Pancreas (tissue), 10 donors: ENCODE results near the gene CNOT4. TPM values are rescaled to one million over a fixed set of nuclear protein-coding genes. Genes with fewer than 3 reads are reported as not detected.

Source experiments
- ATAC-seq, 4 donors: fragments of 200-7000 bp; cut with Tn5 transposase; one replicate each; pipeline versions ENCODE4 v1.8.0 to v1.9.1; 2020; ENCODE audit warnings: mild to moderate bottlenecking in 4 of 4, moderate library complexity in 4 of 4
- DNase-seq, 6 donors: peaks; one replicate each; pipeline ENCODE4 v3.0.0-alpha.2; 2020
- FAIRE-seq: peaks from 2 replicates; lab custom pipeline; 2012; peaks lifted over from hg19 to GRCh38; lab: Jason Lieb, UNC
- H3K27ac ChIP-seq, 4 donors: fragments of 200-600 bp; sonication (generic); 1 replicate in 3 of 4; 2 replicates in 1 of 4; pipeline versions ENCODE4 v1.5.0 to v1.8.0; 2020
- H3K27me3 ChIP-seq, 4 donors: fragments of 200-600 bp; one replicate each; pipeline ENCODE4 v1.8.0; 2021
- H3K36me3 ChIP-seq, 3 donors: fragments of 200-600 bp; sonication (generic) in 1 of 3; one replicate each; pipeline versions ENCODE4 v1.5.0 to v1.8.0; 2020 to 2021
- H3K4me1 ChIP-seq, 3 donors: fragments of 200-600 bp; one replicate each; pipeline ENCODE4 v1.8.0; 2021
- H3K4me3 ChIP-seq, 4 donors: fragments of 200-600 bp; sonication (generic) in 2 of 4; one replicate each; pipeline versions ENCODE4 v1.5.0 to v1.8.0; 2020 to 2021
- H3K9me3 ChIP-seq, 4 donors: fragments of 200-600 bp; one replicate each; pipeline ENCODE4 v1.8.0; 2021
- CTCF ChIP-seq, 4 donors: fragments of 200-600 bp; sonication (generic) in 3 of 4; IDR thresholded peaks; one replicate each; pipeline versions ENCODE4 v1.5.0 to v1.8.0; 2021; ENCODE audit warnings: antibody characterized with exemption in 4 of 4
- WGBS, 2 donors: extraction: QIAGEN DNeasy Blood & Tissue Kit; methylation state at CpG; one replicate each; pipeline ENCODE4 v1.1.7; 2013; 5-methylcytosine and 5-hydroxymethylcytosine counted together
- intact Hi-C, 3 donors: fragments of 100-400 bp; cut with DNase I; formaldehyde crosslinking; loops; one replicate each; pipeline versions ENCODE4 v1.11.1 to v1.14.2; 2022
- polyA plus RNA-seq, 2 donors: library from polyadenylated mRNA; stranded (reverse); fragments of 200-250 nt; gene quantifications; one replicate each; pipeline ENCODE4 v1.2.3, GENCODE V29; 2013
- total RNA-seq, 6 donors: library from RNA; stranded (reverse); fragmentation: NEBNext Ultra II Directional in 4 of 6; extraction: Animal tissue kit (Norgen Biotek cat#: 25700) in 4 of 6; gene quantifications; one replicate each; pipeline versions ENCODE4 v1.2.1 to v1.2.4, GENCODE V29; 2021 to 2023
- donor health status: healthy with polysubstance abuse.
- donor health status: DM: no; HTN: no; CAD: no; lungs with moderate emphysema.
- donor health status: DM: no; HTN: no; CAD: no.
- donor health status: control.
- donor health status: control.
- donor health status: Bipolar disorder and iron deficiency.
- donor health status: DM: yes; HTN: yes; CAD: no.
- donor health status: DM: no; HTN: no; CAD: no.
- donor health status: DM: no; HTN: no; CAD: no.
- donor health status: DM: yes; HTN: yes; CAD: no.

The CNOT4 gene
- total and polyA plus RNA-seq, 8 donors = 5.5 to 15.0 (median 10.3) TPM

GRCh38 chr7:135370656-135371055 lies 139.2 kb downstream of the CNOT4 start:
- Histone ChIP-seq H3K36me3 (no peaks in the 10 kb centered on the region), H3K4me3 (no peak overlapping the region), H3K27me3 (no peaks in the 10 kb centered on the region), H3K4me1 (no peaks in the 10 kb centered on the region), H3K9me3 (no peaks in the 10 kb centered on the region), H3K27ac (no peak overlapping the region)
- no peak for TF ChIP-seq CTCF (IDR thresholded peaks at IDR 0.05)
- FAIRE-seq (no peak), ATAC-seq (no peak), DNase-seq (no peak)
- intact Hi-C loops = no loop called here
- 86 to 88% methylated on average over 1 of the region's 1 CpG for WGBS, 2 donors

GRCh38 chr7:135369405-135369804 lies 140.5 kb downstream of the CNOT4 start:
- no peaks in the 10 kb centered on the region for H3K36me3 ChIP-seq
- H3K9me3 ChIP-seq = no peaks in the 10 kb centered on the region
- no peak for ATAC-seq
- intact Hi-C loops = no loop called here
- no peak for DNase-seq
- H3K4me3 ChIP-seq = no peak overlapping the region
- FAIRE-seq = no peak
- no peaks in the 10 kb centered on the region for H3K4me1 ChIP-seq
- no peak overlapping the region for H3K27ac ChIP-seq
- TF ChIP-seq CTCF (IDR thresholded peaks at IDR 0.05) = no peak
- no peaks in the 10 kb centered on the region for H3K27me3 ChIP-seq

GRCh38 chr7:135368416-135369186 lies 141.3 kb downstream of the CNOT4 start:
- peak in 1 of 6 donors; percentile 22 for DNase-seq
- no peaks in the 10 kb centered on the region for H3K27me3 ChIP-seq
- peak in 1 of 4 donors; percentile 48 for ATAC-seq
- WGBS, 2 donors = 91 to 93% methylated on average over 5 of the region's 5 CpGs
- TF ChIP-seq CTCF (IDR thresholded peaks at IDR 0.05) = no peak
- no peaks in the 10 kb centered on the region for H3K9me3 ChIP-seq
- no peak overlapping the region for H3K4me3 ChIP-seq
- H3K36me3 ChIP-seq = no peaks in the 10 kb centered on the region
- H3K4me1 ChIP-seq = no peaks in the 10 kb centered on the region
- no peak overlapping the region for H3K27ac ChIP-seq
- intact Hi-C loops = no loop called here
- no peak for FAIRE-seq

GRCh38 chr7:135366843-135367508 lies 142.9 kb downstream of the CNOT4 start:
- no peak for DNase-seq
- WGBS, 2 donors = 88 to 89% methylated on average over 7 of the region's 7 CpGs
- no peak overlapping the region for H3K27ac ChIP-seq
- ATAC-seq = no peak
- no peaks in the 10 kb centered on the region for H3K27me3 ChIP-seq
- H3K4me3 ChIP-seq = no peak overlapping the region
- no peak for TF ChIP-seq CTCF (IDR thresholded peaks at IDR 0.05)
- H3K36me3 ChIP-seq = no peaks in the 10 kb centered on the region
- H3K9me3 ChIP-seq = no peaks in the 10 kb centered on the region
- no peak for FAIRE-seq
- intact Hi-C loops = no loop called here
- H3K4me1 ChIP-seq = no peaks in the 10 kb centered on the region

- ATAC-seq (no peak), FAIRE-seq (no peak), DNase-seq (no peak)
- Histone ChIP-seq H3K9me3 (no peaks in the 10 kb centered on the region), H3K4me1 (no peaks in the 10 kb centered on the region), H3K4me3 (no peak overlapping the region), H3K27me3 (no peaks in the 10 kb centered on the region), H3K36me3 (no peaks in the 10 kb centered on the region), H3K27ac (no peak overlapping the region)
- 74 to 79% methylated on average over 3 of the region's 3 CpGs for WGBS, 2 donors
- no peak for TF ChIP-seq CTCF (IDR thresholded peaks at IDR 0.05)
- intact Hi-C loops = no loop called here
Observed at GRCh38 chr7:135365721-135366120, 144.2 kb downstream of the CNOT4 start.
